ENCODE data around the gene FUT6. TPM values are rescaled to one million over a fixed set of nuclear protein-coding genes. Genes with fewer than 3 reads are reported as not detected.

The FUT6 gene
- total RNA-seq, 4 donors from 2014 or later: 40.6 to 160 (median 68.9) TPM

- Histone ChIP-seq H3K27me3 (peaks cover 0 to 28% (median 0%) of the 10 kb centered on the region in 4 donors), H3K4me1 (peaks cover 14 to 46% (median 17%) of the 10 kb centered on the region in 3 donors), H3K36me3 (peaks cover 0 to 35% (median 0%) of the 10 kb centered on the region in 3 donors), H3K4me3 (peak overlapping the region; percentile 26 to 77 (median 62)), H3K9me3 (no peaks in the 10 kb centered on the region), H3K27ac (peak overlapping the region; percentile 63 to 94 (median 89))
- no peak for DNase-seq
- intact Hi-C loops (cut with DNase I): no loop called here
- 0 to 3% methylated on average over 5 to 15 of the region's 47 CpGs for WGBS, 2 donors
- TF ChIP-seq CTCF (IDR thresholded peaks at IDR 0.05) (no peak), POLR2A (IDR thresholded peaks at IDR 0.05) (no peak)
Measured at GRCh38 chr19:5828661-5829566, 10.6 kb downstream of the FUT6 start.

- intact Hi-C loops (cut with DNase I): no loop called here
- 1 to 8% methylated on average over 12 to 13 of the region's 91 CpGs for WGBS, 2 donors
- TF ChIP-seq CTCF (IDR thresholded peaks at IDR 0.05) (no peak), POLR2A (IDR thresholded peaks at IDR 0.05) (peak in 3 of 4 donors; percentile 5 to 92 (median 87))
Measured at GRCh38 chr19:5827891-5828660, 11.4 kb downstream of the FUT6 start.

GRCh38 chr19:5827342-5827890 is 12.1 kb downstream of the FUT6 start:
- DNase-seq: no peak
- H3K27ac ChIP-seq: peak overlapping the region; percentile 63 to 94 (median 79)
- peaks cover 0 to 32% (median 0%) of the 10 kb centered on the region in 4 donors for H3K27me3 ChIP-seq
- H3K9me3 ChIP-seq: no peaks in the 10 kb centered on the region
- H3K4me3 ChIP-seq: peak overlapping the region; percentile 26 to 77 (median 62)
- TF ChIP-seq CTCF (IDR thresholded peaks at IDR 0.05) (no peak), POLR2A (IDR thresholded peaks at IDR 0.05) (no peak)
- peaks cover 0 to 29% (median 0%) of the 10 kb centered on the region in 3 donors for H3K36me3 ChIP-seq
- WGBS, 2 donors: 55 to 60% methylated on average over 10 to 12 of the region's 37 CpGs
- H3K4me1 ChIP-seq: peaks cover 14 to 46% (median 17%) of the 10 kb centered on the region in 3 donors
- intact Hi-C loops (cut with DNase I): no loop called here

More at GRCh38 chr19:5827891-5828660, 11.4 kb downstream of the FUT6 start:
- H3K4me1 ChIP-seq: peaks cover 14 to 46% (median 17%) of the 10 kb centered on the region in 3 donors
- peak overlapping the region; percentile 26 to 77 (median 62) for H3K4me3 ChIP-seq
- peak; percentile 40 for DNase-seq
- H3K36me3 ChIP-seq: peaks cover 0 to 35% (median 0%) of the 10 kb centered on the region in 3 donors
- H3K27ac ChIP-seq: peak overlapping the region; percentile 63 to 94 (median 89)
- peaks cover 0 to 28% (median 0%) of the 10 kb centered on the region in 4 donors for H3K27me3 ChIP-seq
- no peaks in the 10 kb centered on the region for H3K9me3 ChIP-seq

- no peak for DNase-seq
- H3K4me1 ChIP-seq: peaks cover 14 to 53% (median 17%) of the 10 kb centered on the region in 3 donors
Measured at GRCh38 chr19:5826531-5827341, 12.8 kb downstream of the FUT6 start.

More at GRCh38 chr19:5826531-5827341, 12.8 kb downstream of the FUT6 start:
- no peak for TF ChIP-seq POLR2A (IDR thresholded peaks at IDR 0.05)
- TF ChIP-seq CTCF (IDR thresholded peaks at IDR 0.05): peak in 1 of 6 experiments; percentile 13
- H3K27ac ChIP-seq: peak overlapping the region; percentile 63 to 94 (median 79)
- peaks cover 0 to 37% (median 0%) of the 10 kb centered on the region in 4 donors for H3K27me3 ChIP-seq
- intact Hi-C loops (cut with DNase I): no loop called here
- H3K4me3 ChIP-seq: peak overlapping the region in 1 of 4 donors; percentile 77
- H3K36me3 ChIP-seq: peaks cover 0 to 22% (median 0%) of the 10 kb centered on the region in 3 donors
- no peaks in the 10 kb centered on the region for H3K9me3 ChIP-seq
- WGBS, 2 donors: 20 to 51% methylated on average over 7 to 15 of the region's 24 CpGs

All from esophagus squamous epithelium (tissue), 5 donors.